Testis (tissue), 3 donors: ENCODE measurements around the gene TBC1D4. TPM values are rescaled to one million over a fixed set of nuclear protein-coding genes. Genes with fewer than 3 reads are reported as not detected.

Experiments used
- DNase-seq: peaks from one replicate; pipeline ENCODE4 v3.0.0-alpha.2; 2019
- H3K27ac ChIP-seq, 2 donors: fragments of 200-600 bp; sonication (generic); one replicate each; pipeline ENCODE4 v1.5.1; 2019
- H3K27me3 ChIP-seq: fragments of 200-600 bp; sonication (generic); one replicate; pipeline ENCODE4 v1.5.1; 2019
- H3K36me3 ChIP-seq: fragments of 200-600 bp; sonication (generic); one replicate; pipeline ENCODE4 v1.5.1; 2017; ENCODE audit warnings: low read depth; ENCODE audit errors: missing control alignments
- H3K4me1 ChIP-seq: fragments of 200-600 bp; sonication (generic); one replicate; pipeline ENCODE4 v1.5.1; 2019
- H3K4me3 ChIP-seq, 2 donors: fragments of 200-600 bp; sonication (generic); one replicate each; pipeline ENCODE4 v1.5.1; 2017 to 2019
- H3K9me3 ChIP-seq: fragments of 200-600 bp; sonication (generic); one replicate; pipeline ENCODE4 v1.5.1; 2017
- CTCF ChIP-seq, 3 experiments: fragments of 450-650 bp in 2 of 3; fragments of 200-600 bp in 1 of 3; sonication (generic) in 1 of 3; IDR thresholded peaks; one replicate each; pipeline ENCODE4 v1.5.1; 2016 to 2019; ENCODE audit warnings: antibody characterized with exemption in 3 of 3, mild to moderate bottlenecking in 2 of 3, moderate library complexity in 1 of 3
- POLR2A ChIP-seq: fragments of 450-650 bp; IDR thresholded peaks from one replicate; pipeline ENCODE4 v1.6.1; 2017; ENCODE audit warnings: antibody characterized with exemption, mild to moderate bottlenecking, moderate library complexity
- WGBS, 2 donors: methylation state at CpG; one replicate each; pipeline ENCODE4 v1.1.5; 2018; 5-methylcytosine and 5-hydroxymethylcytosine counted together
- intact Hi-C: fragments of 100-400 bp; cut with DNase I; formaldehyde crosslinking; loops from one replicate; pipeline ENCODE4 v1.15.1; 2023; ENCODE audit warnings: low total_unique reads
- polyA plus RNA-seq: library from polyadenylated mRNA; stranded (reverse); fragments of 350-450 nt; fragmentation: Illumina TruSeq; extraction: RNeasy Lipid Tissue Mini Kit (QIAGEN cat#74804); gene quantifications from one replicate; pipeline ENCODE4 v1.2.3, GENCODE V29; 2014; ENCODE audit warnings: low read depth, low replicate concordance; ENCODE audit not compliant: insufficient read depth
- total RNA-seq, 2 donors: library from RNA; depleted of rRNA; stranded (reverse); fragments of >200 nt; gene quantifications; one replicate each; pipeline ENCODE4 v1.2.3, GENCODE V29; 2016

Gene TBC1D4
- total and polyA plus RNA-seq, 3 donors from 2014 or later: 12.7 to 23.5 (median 20.4) TPM

- Histone ChIP-seq H3K9me3 (no peaks in the 10 kb centered on the region), H3K4me3 (no peak overlapping the region), H3K27ac (no peak overlapping the region), H3K27me3 (no peaks in the 10 kb centered on the region), H3K36me3 (no peaks in the 10 kb centered on the region), H3K4me1 (no peaks in the 10 kb centered on the region)
- no peak for TF ChIP-seq POLR2A
- no peak for TF ChIP-seq CTCF (IDR thresholded peaks at IDR 0.05)
- WGBS, 2 donors: 87 to 93% methylated on average over 1 of the region's 1 CpG
- intact Hi-C loops: no loop called here
- DNase-seq: no peak
Observed at GRCh38 chr13:75347457-75347856, 134.5 kb downstream of the TBC1D4 start.

- TF ChIP-seq CTCF (IDR thresholded peaks at IDR 0.05): no peak
- WGBS, 2 donors: 82 to 95% methylated on average over 2 of the region's 2 CpGs
- Histone ChIP-seq H3K27ac (no peak overlapping the region), H3K36me3 (no peaks in the 10 kb centered on the region), H3K27me3 (no peaks in the 10 kb centered on the region), H3K4me1 (no peaks in the 10 kb centered on the region), H3K4me3 (no peak overlapping the region), H3K9me3 (no peaks in the 10 kb centered on the region)
- intact Hi-C loops: no loop called here
- no peak for DNase-seq
Observed at GRCh38 chr13:75345193-75345592, 136.8 kb downstream of the TBC1D4 start.

DNA sequence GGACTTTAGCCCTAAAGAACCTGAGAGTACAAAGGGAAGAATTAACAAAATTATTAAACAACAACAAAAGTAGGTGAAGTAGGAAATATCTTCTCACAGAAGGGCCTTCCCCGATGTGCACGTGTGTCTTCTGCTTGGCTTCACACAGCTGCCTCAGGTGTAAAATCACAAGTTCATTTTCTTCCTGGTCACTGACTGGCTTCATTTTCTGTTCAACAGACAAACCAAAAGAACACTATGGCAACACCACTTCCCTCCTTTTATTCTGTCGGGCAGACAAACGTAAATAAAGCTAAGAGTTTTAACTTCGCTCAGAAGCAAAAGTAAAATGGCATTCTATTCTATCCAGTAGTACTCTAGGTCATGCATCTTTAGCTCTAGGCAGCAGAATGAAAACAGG, 140.9 kb downstream of the TBC1D4 start:
- H3K9me3 ChIP-seq: no peaks in the 10 kb centered on the region
- H3K36me3 ChIP-seq: no peaks in the 10 kb centered on the region
- H3K4me1 ChIP-seq: no peaks in the 10 kb centered on the region
- intact Hi-C loops: no loop called here
- no peak overlapping the region for H3K4me3 ChIP-seq
- 90 to 95% methylated on average over 5 of the region's 5 CpGs for WGBS, 2 donors
- no peak overlapping the region for H3K27ac ChIP-seq
- H3K27me3 ChIP-seq: no peaks in the 10 kb centered on the region
- no peak for DNase-seq
- TF ChIP-seq CTCF (IDR thresholded peaks at IDR 0.05): no peak
- no peak for TF ChIP-seq POLR2A

DNA sequence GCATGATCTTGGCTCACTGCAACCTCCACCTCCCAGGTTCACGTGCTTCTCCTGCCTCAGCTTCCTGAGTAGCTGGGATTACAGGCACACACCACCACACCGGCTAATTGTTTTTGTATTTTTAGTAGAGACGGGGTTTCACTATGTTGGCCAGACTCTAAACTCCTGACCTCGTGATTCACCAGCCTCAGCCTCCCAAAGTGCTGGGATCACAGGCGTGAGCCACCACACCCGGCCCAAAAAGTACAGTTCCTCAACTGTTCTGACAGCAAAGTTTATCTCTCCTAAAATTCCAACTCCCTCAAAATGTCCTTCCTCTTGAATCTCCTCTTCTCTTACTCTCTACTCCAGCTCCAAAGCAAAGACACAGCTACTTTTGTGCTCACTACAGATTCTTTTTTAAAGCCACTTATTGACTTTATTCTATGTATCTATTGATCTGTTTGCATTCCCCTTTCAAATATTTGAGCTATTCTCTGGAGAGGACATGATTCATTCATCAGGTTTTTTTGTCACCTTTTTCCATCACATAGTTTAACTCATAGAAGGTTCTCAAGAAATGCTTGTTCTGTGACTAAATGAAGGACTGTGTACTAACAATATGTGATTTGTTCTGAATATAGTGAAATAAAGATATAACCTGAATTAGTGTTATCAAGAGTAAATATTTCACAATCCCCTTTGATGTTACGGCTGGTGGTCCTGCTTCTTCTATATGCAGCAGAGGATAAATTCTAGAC, 142.2 kb downstream of the TBC1D4 start:
- no peaks in the 10 kb centered on the region for H3K36me3 ChIP-seq
- 94 to 100% methylated on average over 7 of the region's 7 CpGs for WGBS, 2 donors
- H3K27ac ChIP-seq: no peak overlapping the region
- no peak overlapping the region for H3K4me3 ChIP-seq
- no peaks in the 10 kb centered on the region for H3K9me3 ChIP-seq
- no peaks in the 10 kb centered on the region for H3K4me1 ChIP-seq
- no peak for DNase-seq
- intact Hi-C loops: no loop called here
- H3K27me3 ChIP-seq: no peaks in the 10 kb centered on the region
- TF ChIP-seq POLR2A (no peak), CTCF (IDR thresholded peaks at IDR 0.05) (no peak)
